Mesothelial cell of epicardium (in vitro differentiated cells): ENCODE results near the gene CEACAM7. TPM values are rescaled to one million over a fixed set of nuclear protein-coding genes. Genes with fewer than 3 reads are reported as not detected.
"Not testable (repeated sequence)": the region's sequence is repeated elsewhere in the genome, so short reads cannot be mapped to it uniquely, and the experiment has no call there.

Experiments used
- DNase-seq, 2 experiments: peaks; one replicate each; pipeline ENCODE4 v3.0.0; 2021; ENCODE audit warnings: low spot score in 2 of 2; ENCODE audit not compliant: unreplicated experiment in 2 of 2
- H3K27ac Mint-ChIP-seq: 2 replicates; pipeline ENCODE4 v1.8.0; 2021; ENCODE audit warnings: mixed read lengths
- H3K27me3 Mint-ChIP-seq: 2 replicates; pipeline ENCODE4 v1.8.0; 2021; ENCODE audit warnings: low read depth, mixed read lengths
- H3K36me3 Mint-ChIP-seq: 2 replicates; pipeline ENCODE4 v1.8.0; 2021; ENCODE audit warnings: mixed read lengths
- H3K4me1 Mint-ChIP-seq: 2 replicates; pipeline ENCODE4 v1.8.0; 2021; ENCODE audit warnings: mixed read lengths
- H3K4me3 Mint-ChIP-seq: 2 replicates; pipeline ENCODE4 v1.8.0; 2021; ENCODE audit warnings: mild to moderate bottlenecking, moderate library complexity, mixed read lengths
- H3K9me3 Mint-ChIP-seq: 2 replicates; pipeline ENCODE4 v1.8.0; 2021; ENCODE audit warnings: mixed read lengths
- CTCF ChIP-seq: fragments of 200-600 bp; sonication (generic); IDR thresholded peaks from one replicate; pipeline ENCODE4 v1.5.0; 2021; ENCODE audit warnings: antibody characterized with exemption; ENCODE audit not compliant: unreplicated experiment
- total RNA-seq: library from RNA; stranded (reverse); gene quantifications from 3 replicates; pipeline ENCODE4 v1.2.1, GENCODE V29; 2021

The CEACAM7 gene
- total RNA-seq, 1 donor from 2014 or later, result not detected

- no peak for DNase-seq
- no peak for TF ChIP-seq CTCF
- no peaks in the 10 kb centered on the region for H3K4me1 Mint-ChIP-seq
- H3K27me3 Mint-ChIP-seq, result no peaks in the 10 kb centered on the region
- H3K9me3 Mint-ChIP-seq, result peaks cover 50% of the 10 kb centered on the region
- peaks cover 5% of the 10 kb centered on the region for H3K36me3 Mint-ChIP-seq
- no peak overlapping the region for H3K4me3 Mint-ChIP-seq
- H3K27ac Mint-ChIP-seq, result no peak overlapping the region
Measured at GRCh38 chr19:41718761-41719160, 30.7 kb upstream of the CEACAM7 start.

GRCh38 chr19:41714598-41714997 is 26.5 kb upstream of the CEACAM7 start:
- no peak for DNase-seq
- no peak for TF ChIP-seq CTCF
- Mint-ChIP-seq H3K9me3 (peaks cover 62% of the 10 kb centered on the region), H3K36me3 (peaks cover 7% of the 10 kb centered on the region), H3K4me3 (no peak overlapping the region), H3K27me3 (no peaks in the 10 kb centered on the region), H3K27ac (no peak overlapping the region), H3K4me1 (no peaks in the 10 kb centered on the region)

GRCh38 chr19:41711376-41712261 is 23.5 kb upstream of the CEACAM7 start:
- Mint-ChIP-seq H3K9me3 (peaks cover 55% of the 10 kb centered on the region), H3K4me3 (no peak overlapping the region), H3K27ac (no peak overlapping the region), H3K27me3 (no peaks in the 10 kb centered on the region), H3K4me1 (no peaks in the 10 kb centered on the region), H3K36me3 (peaks cover 11% of the 10 kb centered on the region)
- no peak for DNase-seq
- TF ChIP-seq CTCF, result no peak

- no peak for DNase-seq
- Mint-ChIP-seq H3K27ac (no peak overlapping the region), H3K4me3 (no peak overlapping the region), H3K36me3 (peaks cover 11% of the 10 kb centered on the region), H3K4me1 (no peaks in the 10 kb centered on the region), H3K9me3 (peaks cover 54% of the 10 kb centered on the region), H3K27me3 (no peaks in the 10 kb centered on the region)
- TF ChIP-seq CTCF, result no peak
Measured at GRCh38 chr19:41709951-41710645, 22.0 kb upstream of the CEACAM7 start.

GRCh38 chr19:41709516-41709915 is 21.4 kb upstream of the CEACAM7 start:
- Mint-ChIP-seq H3K9me3 (peaks cover 57% of the 10 kb centered on the region), H3K36me3 (peaks cover 11% of the 10 kb centered on the region)
- DNase-seq, H3K27me3 Mint-ChIP-seq, H3K4me1 Mint-ChIP-seq, H3K4me3 Mint-ChIP-seq, H3K27ac Mint-ChIP-seq: not testable (repeated sequence)

- Mint-ChIP-seq H3K4me3 (no peak within 1 kb of the TSS), H3K36me3 (peaks cover 9% of the 10 kb centered on the region), H3K27ac (no peak within 1 kb of the TSS), H3K9me3 (peaks cover 53% of the 10 kb centered on the region), H3K27me3 (no peaks in the 10 kb centered on the region), H3K4me1 (no peaks in the 10 kb centered on the region)
- no peak for TF ChIP-seq CTCF
- DNase-seq, result no peak
Measured at GRCh38 chr19:41708481-41708880, 20.4 kb upstream of the CEACAM7 start, which contains the start of gene CEACAM5. Gene CEACAM5, plus strand, starts transcription at chr19:41708626. Its CDS starts 106 bp downstream, at chr19:41708732.
